WTC11 (cell line): ENCODE data around the gene ARHGAP15.

ENCODE experiments used
- CTCF ChIP-seq: fragments of 200-600 bp; IDR thresholded peaks from 2 replicates; pipeline ENCODE4 v1.8.0; 2022; ENCODE audit warnings: antibody characterized with exemption
- FOXJ3 ChIP-seq: sonication (generic); formaldehyde crosslinking; IDR thresholded peaks from 2 replicates; pipeline ENCODE4 v1.9.0; 2021; ENCODE audit warnings: missing genetic modification reagents, mild to moderate bottlenecking, borderline replicate concordance
- ZNF423 ChIP-seq: fragments of 250-450 bp; sonication (Bioruptor Pico); IDR thresholded peaks from 2 replicates; pipeline ENCODE4 v2.1.2; 2022; ENCODE audit warnings: mild to moderate bottlenecking, moderate library complexity
- TF ChIP-seq, protein P1 (sequence below): sonication (generic); formaldehyde crosslinking; IDR thresholded peaks from 2 replicates; pipeline ENCODE4 v1.8.0; 2022; ENCODE audit warnings: mild to moderate bottlenecking, missing genetic modification reagents

DNA sequence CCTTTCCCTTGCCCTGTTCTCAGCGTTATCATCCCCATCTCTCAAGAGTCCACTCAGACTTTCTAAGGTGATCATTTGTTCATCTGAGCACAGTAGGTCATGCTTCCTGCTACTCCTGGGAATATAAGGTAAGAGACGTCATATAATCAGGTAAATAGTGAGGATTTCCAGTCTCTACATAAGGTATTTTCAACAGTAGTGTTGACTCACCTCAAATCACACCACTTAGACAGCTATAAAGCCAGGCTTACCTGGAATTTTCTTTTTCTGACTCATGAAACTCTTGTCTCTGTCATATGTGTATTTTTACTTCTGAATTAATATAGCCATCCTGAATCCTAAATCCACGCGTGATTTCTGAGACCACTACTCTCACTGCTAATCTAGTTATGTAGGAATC lies 443.2 kb downstream of the ARHGAP15 start:
- TF ChIP-seq FOXJ3 (CRISPR knock-in tag) (no peak), CTCF (no peak), ZNF423 (CRISPR knock-in tag) (no peak)
- TF ChIP-seq, protein P1, sequence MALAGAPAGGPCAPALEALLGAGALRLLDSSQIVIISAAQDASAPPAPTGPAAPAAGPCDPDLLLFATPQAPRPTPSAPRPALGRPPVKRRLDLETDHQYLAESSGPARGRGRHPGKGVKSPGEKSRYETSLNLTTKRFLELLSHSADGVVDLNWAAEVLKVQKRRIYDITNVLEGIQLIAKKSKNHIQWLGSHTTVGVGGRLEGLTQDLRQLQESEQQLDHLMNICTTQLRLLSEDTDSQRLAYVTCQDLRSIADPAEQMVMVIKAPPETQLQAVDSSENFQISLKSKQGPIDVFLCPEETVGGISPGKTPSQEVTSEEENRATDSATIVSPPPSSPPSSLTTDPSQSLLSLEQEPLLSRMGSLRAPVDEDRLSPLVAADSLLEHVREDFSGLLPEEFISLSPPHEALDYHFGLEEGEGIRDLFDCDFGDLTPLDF (CRISPR knock-in tag), result no peak
